B cell (primary cell): ENCODE results near the gene HPS4.

Experiments used
- EZH2 ChIP-seq: IDR thresholded peaks from 2 replicates; pipeline ENCODE4 v1.6.1; 2012; ENCODE audit warnings: borderline replicate concordance, low read depth, mild to moderate bottlenecking, moderate library complexity, low read length; ENCODE audit not compliant: insufficient read depth, poor library complexity, severe bottlenecking
- TF ChIP-seq, protein P1 (sequence below): fragments of 200-600 bp; IDR thresholded peaks from one replicate; pipeline ENCODE4 v1.8.0; 2022; ENCODE audit warnings: antibody characterized with exemption, mild to moderate bottlenecking

DNA sequence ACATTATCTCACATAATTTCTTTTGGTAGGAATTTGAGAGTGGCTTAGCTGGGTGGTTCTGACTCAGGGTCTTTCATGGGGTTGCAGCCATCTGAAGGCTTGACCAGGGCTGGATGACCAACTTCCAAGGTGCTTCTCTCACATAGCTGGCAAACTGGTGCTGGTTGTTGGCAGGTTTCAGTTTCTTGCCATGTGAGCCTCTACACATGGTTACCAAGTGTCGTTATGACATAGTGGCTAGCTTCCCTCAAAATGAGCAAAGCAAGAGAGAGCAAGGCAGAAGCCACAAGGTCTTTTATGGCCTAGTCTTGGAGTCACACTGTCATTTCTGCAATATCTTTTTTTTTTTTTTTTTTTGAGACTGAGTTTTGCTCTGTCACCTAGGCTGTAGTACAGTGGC, 32.9 kb upstream of the HPS4 start:
- TF ChIP-seq, protein P1, sequence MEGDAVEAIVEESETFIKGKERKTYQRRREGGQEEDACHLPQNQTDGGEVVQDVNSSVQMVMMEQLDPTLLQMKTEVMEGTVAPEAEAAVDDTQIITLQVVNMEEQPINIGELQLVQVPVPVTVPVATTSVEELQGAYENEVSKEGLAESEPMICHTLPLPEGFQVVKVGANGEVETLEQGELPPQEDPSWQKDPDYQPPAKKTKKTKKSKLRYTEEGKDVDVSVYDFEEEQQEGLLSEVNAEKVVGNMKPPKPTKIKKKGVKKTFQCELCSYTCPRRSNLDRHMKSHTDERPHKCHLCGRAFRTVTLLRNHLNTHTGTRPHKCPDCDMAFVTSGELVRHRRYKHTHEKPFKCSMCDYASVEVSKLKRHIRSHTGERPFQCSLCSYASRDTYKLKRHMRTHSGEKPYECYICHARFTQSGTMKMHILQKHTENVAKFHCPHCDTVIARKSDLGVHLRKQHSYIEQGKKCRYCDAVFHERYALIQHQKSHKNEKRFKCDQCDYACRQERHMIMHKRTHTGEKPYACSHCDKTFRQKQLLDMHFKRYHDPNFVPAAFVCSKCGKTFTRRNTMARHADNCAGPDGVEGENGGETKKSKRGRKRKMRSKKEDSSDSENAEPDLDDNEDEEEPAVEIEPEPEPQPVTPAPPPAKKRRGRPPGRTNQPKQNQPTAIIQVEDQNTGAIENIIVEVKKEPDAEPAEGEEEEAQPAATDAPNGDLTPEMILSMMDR, result no peak
- no peak for TF ChIP-seq EZH2
